Breast epithelium (tissue), 3 donors: ENCODE data around the gene APLN.

Source experiments
- POLR2AphosphoS5 ChIP-seq, 3 donors: sonication (generic); formaldehyde crosslinking; IDR thresholded peaks; one replicate each; pipeline ENCODE4 v1.6.1; 2017; ENCODE audit warnings: antibody characterized with exemption in 3 of 3
- TF ChIP-seq, protein P1 (sequence below), 3 donors: fragments of 450-650 bp; IDR thresholded peaks; one replicate each; pipeline ENCODE4 v1.5.1; 2016 to 2017; ENCODE audit warnings: antibody characterized with exemption in 3 of 3, mild to moderate bottlenecking in 3 of 3, moderate library complexity in 3 of 3

DNA sequence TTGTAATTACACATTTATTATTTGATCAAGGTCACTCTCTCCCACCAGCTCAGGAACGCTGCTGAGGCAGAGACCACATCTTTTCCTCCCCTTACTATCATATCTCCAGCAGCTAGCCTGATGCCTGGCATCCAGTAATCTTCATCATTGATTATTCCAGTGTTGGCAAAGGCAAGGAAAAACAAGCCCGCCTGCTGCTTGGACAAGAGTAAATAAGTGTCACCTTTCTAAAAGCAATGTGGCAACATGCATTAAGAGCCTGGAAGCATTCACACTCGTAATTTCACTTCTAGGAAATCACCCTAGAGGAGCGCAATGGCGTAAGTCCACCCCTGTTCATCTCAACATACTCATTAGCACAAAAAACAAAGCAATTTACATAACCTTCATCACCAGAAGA lies 54.8 kb downstream of the APLN start:
- TF ChIP-seq, protein P1, sequence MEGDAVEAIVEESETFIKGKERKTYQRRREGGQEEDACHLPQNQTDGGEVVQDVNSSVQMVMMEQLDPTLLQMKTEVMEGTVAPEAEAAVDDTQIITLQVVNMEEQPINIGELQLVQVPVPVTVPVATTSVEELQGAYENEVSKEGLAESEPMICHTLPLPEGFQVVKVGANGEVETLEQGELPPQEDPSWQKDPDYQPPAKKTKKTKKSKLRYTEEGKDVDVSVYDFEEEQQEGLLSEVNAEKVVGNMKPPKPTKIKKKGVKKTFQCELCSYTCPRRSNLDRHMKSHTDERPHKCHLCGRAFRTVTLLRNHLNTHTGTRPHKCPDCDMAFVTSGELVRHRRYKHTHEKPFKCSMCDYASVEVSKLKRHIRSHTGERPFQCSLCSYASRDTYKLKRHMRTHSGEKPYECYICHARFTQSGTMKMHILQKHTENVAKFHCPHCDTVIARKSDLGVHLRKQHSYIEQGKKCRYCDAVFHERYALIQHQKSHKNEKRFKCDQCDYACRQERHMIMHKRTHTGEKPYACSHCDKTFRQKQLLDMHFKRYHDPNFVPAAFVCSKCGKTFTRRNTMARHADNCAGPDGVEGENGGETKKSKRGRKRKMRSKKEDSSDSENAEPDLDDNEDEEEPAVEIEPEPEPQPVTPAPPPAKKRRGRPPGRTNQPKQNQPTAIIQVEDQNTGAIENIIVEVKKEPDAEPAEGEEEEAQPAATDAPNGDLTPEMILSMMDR (IDR thresholded peaks at IDR 0.05): no peak
- no peak for TF ChIP-seq POLR2AphosphoS5 (IDR thresholded peaks at IDR 0.05)
